Chondrocyte (in vitro differentiated cells): ENCODE data around the gene HASPIN. TPM values are rescaled to one million over a fixed set of nuclear protein-coding genes. Genes with fewer than 3 reads are reported as not detected.

ENCODE experiments used
- DNase-seq: peaks from one replicate; pipeline ENCODE4 v3.0.0; 2021; ENCODE audit warnings: mixed read lengths, low spot score
- H3K27ac Mint-ChIP-seq: one replicate; pipeline ENCODE4 v1.8.0; 2021; ENCODE audit warnings: mild to moderate bottlenecking, moderate library complexity, mixed read lengths; ENCODE audit not compliant: unreplicated experiment
- H3K27me3 Mint-ChIP-seq: 2 replicates; pipeline ENCODE4 v1.8.0; 2021; ENCODE audit warnings: low read depth, mixed read lengths
- H3K36me3 Mint-ChIP-seq: 2 replicates; pipeline ENCODE4 v1.8.0; 2021; ENCODE audit warnings: low read depth, mixed read lengths
- H3K4me1 Mint-ChIP-seq: 2 replicates; pipeline ENCODE4 v1.8.0; 2021; ENCODE audit warnings: low read depth, mild to moderate bottlenecking, mixed read lengths
- H3K4me3 Mint-ChIP-seq: one replicate; pipeline ENCODE4 v1.8.0; 2021; ENCODE audit warnings: mild to moderate bottlenecking, moderate library complexity, mixed read lengths; ENCODE audit not compliant: unreplicated experiment
- H3K9me3 Mint-ChIP-seq: 2 replicates; pipeline ENCODE4 v1.8.0; 2021; ENCODE audit warnings: low read depth, mixed read lengths
- total RNA-seq: library from RNA; stranded (reverse); gene quantifications from 3 replicates; pipeline ENCODE4 v1.2.1, GENCODE V29; 2021
- TF ChIP-seq, protein P1 (sequence below): fragments of 200-600 bp; sonication (generic); IDR thresholded peaks from 2 replicates; pipeline ENCODE4 v1.5.0; 2021; ENCODE audit warnings: antibody characterized with exemption, mild to moderate bottlenecking, moderate library complexity

The HASPIN gene
- total RNA-seq, 1 donor from 2014 or later, result 2.2 TPM

DNA sequence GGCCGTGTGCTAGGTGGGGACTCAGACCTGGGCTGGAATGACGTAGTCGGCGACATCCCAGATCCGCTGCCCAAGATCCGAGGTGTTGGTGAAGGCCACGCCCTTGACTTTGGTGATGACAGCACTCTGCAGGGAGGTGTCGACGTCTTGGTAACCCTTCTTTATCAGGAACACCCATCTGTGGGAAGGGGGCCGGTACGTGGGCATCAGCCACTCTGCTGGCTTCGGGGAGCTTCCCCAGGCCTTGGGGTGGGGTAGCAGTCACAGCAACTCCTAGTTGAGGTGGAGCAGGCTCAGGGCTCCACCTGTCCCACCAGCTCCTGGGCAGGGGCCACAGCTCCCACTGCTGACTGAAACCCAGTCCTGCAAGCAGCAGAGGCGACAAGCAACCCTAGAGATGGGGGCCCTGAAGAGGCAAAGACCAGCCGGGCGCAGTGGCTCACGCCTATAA, 32.1 kb upstream of the HASPIN start:
- Mint-ChIP-seq H3K27ac (no peak overlapping the region), H3K4me1 (peaks cover 4% of the 10 kb centered on the region), H3K9me3 (no peaks in the 10 kb centered on the region), H3K36me3 (no peaks in the 10 kb centered on the region), H3K27me3 (peaks cover 4% of the 10 kb centered on the region), H3K4me3 (no peak overlapping the region)
- no peak for DNase-seq
- TF ChIP-seq, protein P1, sequence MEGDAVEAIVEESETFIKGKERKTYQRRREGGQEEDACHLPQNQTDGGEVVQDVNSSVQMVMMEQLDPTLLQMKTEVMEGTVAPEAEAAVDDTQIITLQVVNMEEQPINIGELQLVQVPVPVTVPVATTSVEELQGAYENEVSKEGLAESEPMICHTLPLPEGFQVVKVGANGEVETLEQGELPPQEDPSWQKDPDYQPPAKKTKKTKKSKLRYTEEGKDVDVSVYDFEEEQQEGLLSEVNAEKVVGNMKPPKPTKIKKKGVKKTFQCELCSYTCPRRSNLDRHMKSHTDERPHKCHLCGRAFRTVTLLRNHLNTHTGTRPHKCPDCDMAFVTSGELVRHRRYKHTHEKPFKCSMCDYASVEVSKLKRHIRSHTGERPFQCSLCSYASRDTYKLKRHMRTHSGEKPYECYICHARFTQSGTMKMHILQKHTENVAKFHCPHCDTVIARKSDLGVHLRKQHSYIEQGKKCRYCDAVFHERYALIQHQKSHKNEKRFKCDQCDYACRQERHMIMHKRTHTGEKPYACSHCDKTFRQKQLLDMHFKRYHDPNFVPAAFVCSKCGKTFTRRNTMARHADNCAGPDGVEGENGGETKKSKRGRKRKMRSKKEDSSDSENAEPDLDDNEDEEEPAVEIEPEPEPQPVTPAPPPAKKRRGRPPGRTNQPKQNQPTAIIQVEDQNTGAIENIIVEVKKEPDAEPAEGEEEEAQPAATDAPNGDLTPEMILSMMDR, result no peak

DNA sequence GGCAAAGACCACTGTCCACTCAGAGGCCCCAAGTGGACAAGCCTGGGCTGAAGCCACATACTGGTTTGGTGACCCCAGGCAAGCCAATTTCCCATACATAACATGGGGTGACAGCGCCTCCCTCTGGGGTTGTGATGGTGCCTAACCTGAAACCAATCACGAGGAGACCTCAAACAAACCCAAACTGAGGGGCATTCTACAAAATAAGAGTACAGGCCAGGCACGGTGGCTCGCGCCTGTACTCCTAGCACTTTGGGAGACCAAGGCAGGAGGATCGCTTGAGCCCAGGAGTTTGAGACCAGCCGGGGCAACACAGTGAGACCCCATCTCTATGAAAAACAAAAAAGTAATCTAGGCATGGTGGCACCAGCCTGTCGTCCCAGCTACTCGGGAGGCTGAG, 31.4 kb upstream of the HASPIN start:
- H3K27ac Mint-ChIP-seq, result no peak overlapping the region
- H3K9me3 Mint-ChIP-seq, result no peaks in the 10 kb centered on the region
- no peak overlapping the region for H3K4me3 Mint-ChIP-seq
- TF ChIP-seq, protein P1, result peak; percentile 27
- peaks cover 4% of the 10 kb centered on the region for H3K27me3 Mint-ChIP-seq
- H3K36me3 Mint-ChIP-seq, result no peaks in the 10 kb centered on the region
- peaks cover 4% of the 10 kb centered on the region for H3K4me1 Mint-ChIP-seq
- DNase-seq, result no peak

DNA sequence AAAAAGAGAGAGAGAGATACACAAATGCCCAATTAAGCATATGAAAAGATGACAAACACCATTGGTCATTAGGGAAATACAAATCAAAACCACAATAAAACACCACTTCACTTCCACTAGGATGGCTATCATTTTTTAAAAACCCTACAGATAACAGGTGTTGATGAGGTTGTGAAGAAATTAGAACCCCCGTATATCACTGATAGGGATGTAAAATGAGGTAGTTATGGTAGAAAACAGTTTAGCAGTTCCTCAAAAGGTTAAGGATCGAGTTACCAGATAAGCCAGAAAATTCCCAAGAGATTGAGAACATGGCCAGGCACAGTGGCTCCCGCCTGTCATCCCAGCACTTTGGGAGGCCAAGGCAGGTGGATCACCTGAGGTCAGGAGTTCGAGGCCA, 30.6 kb upstream of the HASPIN start:
- peaks cover 8% of the 10 kb centered on the region for H3K27me3 Mint-ChIP-seq
- peaks cover 6% of the 10 kb centered on the region for H3K9me3 Mint-ChIP-seq
- peaks cover 4% of the 10 kb centered on the region for H3K4me1 Mint-ChIP-seq
- no peak overlapping the region for H3K4me3 Mint-ChIP-seq
- H3K36me3 Mint-ChIP-seq, result no peaks in the 10 kb centered on the region
- no peak overlapping the region for H3K27ac Mint-ChIP-seq
- DNase-seq, result no peak
- TF ChIP-seq, protein P1, result no peak

DNA sequence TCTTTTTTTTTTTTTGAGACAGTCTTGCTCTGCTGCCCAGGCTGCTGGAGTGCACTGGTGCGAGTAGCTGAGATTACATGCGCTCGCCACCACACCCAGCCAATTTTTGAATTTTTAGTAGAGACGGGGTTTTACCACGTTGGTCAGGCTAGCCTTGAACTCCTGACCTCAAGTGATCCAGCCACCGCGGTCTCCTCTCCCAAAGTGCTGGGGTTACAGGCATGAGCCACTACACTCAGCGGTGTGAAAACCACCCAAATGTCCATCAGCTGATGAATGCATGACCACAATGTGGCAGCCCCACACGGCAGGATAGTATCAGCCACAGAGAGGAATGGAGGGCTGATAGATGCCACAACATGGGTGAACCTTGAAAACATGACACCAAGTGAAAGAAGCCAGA, 29.9 kb upstream of the HASPIN start:
- Mint-ChIP-seq H3K36me3 (no peaks in the 10 kb centered on the region), H3K27ac (no peak overlapping the region), H3K4me3 (no peak overlapping the region), H3K27me3 (peaks cover 8% of the 10 kb centered on the region), H3K9me3 (peaks cover 10% of the 10 kb centered on the region), H3K4me1 (peaks cover 4% of the 10 kb centered on the region)
- TF ChIP-seq, protein P1, result no peak
- no peak for DNase-seq

DNA sequence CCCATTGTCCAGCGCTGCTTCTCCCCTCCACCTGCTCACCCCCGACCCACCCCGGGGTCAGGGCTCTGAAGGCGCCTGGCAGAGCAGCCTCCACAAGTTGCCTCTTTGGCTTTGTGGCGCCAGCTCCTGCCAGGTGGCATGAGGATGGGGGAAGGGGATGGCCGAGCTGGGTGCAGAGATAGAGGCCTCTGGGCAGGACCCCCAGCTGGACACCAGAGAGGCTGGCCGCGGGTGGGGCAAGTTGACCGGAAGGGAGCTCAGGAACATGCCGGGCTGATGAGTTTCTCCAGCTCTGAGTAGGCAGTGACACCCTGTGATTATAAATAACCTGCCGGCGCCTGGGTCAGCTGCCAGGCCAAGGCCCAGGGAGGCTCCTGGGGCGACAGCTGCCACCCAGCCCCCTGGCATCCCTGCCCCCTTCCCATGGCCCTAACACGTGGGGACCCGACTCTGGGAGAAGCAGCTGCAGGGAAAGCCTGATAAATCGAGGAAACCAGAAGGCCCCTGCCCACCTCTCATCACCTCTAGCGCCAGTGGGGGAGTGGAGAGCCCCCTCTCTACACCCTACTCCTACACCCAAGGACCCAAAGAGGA, 28.5 kb upstream of the HASPIN start:
- H3K36me3 Mint-ChIP-seq, result no peaks in the 10 kb centered on the region
- no peak overlapping the region for H3K27ac Mint-ChIP-seq
- peak overlapping the region; percentile 65 for H3K4me3 Mint-ChIP-seq
- TF ChIP-seq, protein P1, result no peak
- H3K27me3 Mint-ChIP-seq, result peaks cover 8% of the 10 kb centered on the region
- peaks cover 4% of the 10 kb centered on the region for H3K4me1 Mint-ChIP-seq
- DNase-seq, result no peak
- H3K9me3 Mint-ChIP-seq, result peaks cover 10% of the 10 kb centered on the region
